Esophagus squamous epithelium (tissue), 5 donors: Measurements from ENCODE around the gene RPS6KB2. TPM values are rescaled to one million over a fixed set of nuclear protein-coding genes. Genes with fewer than 3 reads are reported as not detected.

Source experiments
- DNase-seq: peaks from one replicate; lab custom pipeline; 2025; lab: John Stamatoyannopoulos, UW
- H3K27ac ChIP-seq, 4 donors: fragments of 200-600 bp; sonication (generic); one replicate each; pipeline ENCODE4 v1.5.1; 2016 to 2019; ENCODE audit warnings: mild to moderate bottlenecking in 1 of 4
- H3K27me3 ChIP-seq, 4 donors: fragments of 200-600 bp; sonication (generic); 1 replicate in 3 of 4; 2 replicates in 1 of 4; pipeline versions ENCODE4 v1.5.1 to v1.6.0; 2017 to 2021; ENCODE audit warnings: antibody characterized with exemption in 1 of 4
- H3K36me3 ChIP-seq, 3 donors: fragments of 200-600 bp; sonication (generic); one replicate each; pipeline ENCODE4 v1.5.1; 2016 to 2019
- H3K4me1 ChIP-seq, 3 donors: fragments of 200-600 bp; sonication (generic); one replicate each; pipeline ENCODE4 v1.5.1; 2017 to 2019
- H3K4me3 ChIP-seq, 4 donors: fragments of 200-600 bp; sonication (generic); 1 replicate in 3 of 4; 2 replicates in 1 of 4; pipeline ENCODE4 v1.5.1; 2016 to 2019; ENCODE audit warnings: mild to moderate bottlenecking in 2 of 4, moderate library complexity in 1 of 4
- H3K9me3 ChIP-seq, 3 donors: fragments of 200-600 bp; sonication (generic); one replicate each; pipeline ENCODE4 v1.5.1; 2016 to 2019
- POLR2A ChIP-seq, 4 donors: fragments of 450-650 bp; IDR thresholded peaks; one replicate each; pipeline ENCODE4 v1.6.1; 2017; ENCODE audit warnings: antibody characterized with exemption in 4 of 4, mild to moderate bottlenecking in 4 of 4, moderate library complexity in 3 of 4
- WGBS, 2 donors: methylation state at CpG; one replicate each; pipeline ENCODE4 v1.1.5; 2018; 5-methylcytosine and 5-hydroxymethylcytosine counted together
- intact Hi-C: fragments of 100-400 bp; cut with DNase I; formaldehyde crosslinking; loops from one replicate; pipeline ENCODE4 v1.15.0; 2022
- total RNA-seq, 4 donors: library from RNA; depleted of rRNA; stranded (reverse); fragments of >200 nt; gene quantifications; one replicate each; pipeline ENCODE4 v1.1.0, GENCODE V29; 2016
- TF ChIP-seq, protein P1 (sequence below), 6 experiments: fragments of 450-650 bp in 4 of 6; fragments of 200-600 bp in 2 of 6; sonication (generic) in 2 of 6; IDR thresholded peaks; one replicate each; pipeline ENCODE4 v1.5.1; 2016 to 2019; ENCODE audit warnings: antibody characterized with exemption in 6 of 6, mild to moderate bottlenecking in 4 of 6, moderate library complexity in 4 of 6
- donor health status: DM: yes; HTN: yes; CAD: no.

RPS6KB2 gene
- total RNA-seq, 4 donors from 2014 or later, result 67.5 to 121 (median 113) TPM

DNA sequence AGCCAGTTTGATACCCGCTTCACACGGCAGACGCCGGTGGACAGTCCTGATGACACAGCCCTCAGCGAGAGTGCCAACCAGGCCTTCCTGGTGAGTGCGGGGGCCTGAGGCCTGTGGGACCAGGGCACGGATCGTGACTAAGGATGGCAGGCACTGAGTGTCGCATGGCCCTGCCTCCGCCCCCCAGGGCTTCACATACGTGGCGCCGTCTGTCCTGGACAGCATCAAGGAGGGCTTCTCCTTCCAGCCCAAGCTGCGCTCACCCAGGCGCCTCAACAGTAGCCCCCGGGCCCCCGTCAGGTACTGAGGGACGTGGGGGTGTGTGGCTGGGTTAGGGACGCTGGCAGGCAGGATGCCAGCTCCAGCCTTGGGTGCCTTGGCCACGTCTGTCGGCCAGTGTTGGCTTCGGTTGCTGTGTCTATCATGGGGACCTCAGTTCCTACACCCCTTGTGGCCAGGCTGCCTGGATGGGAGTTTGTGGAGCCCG is 6.1 kb downstream of the RPS6KB2 start:
- DNase-seq, result no peak
- Histone ChIP-seq H3K9me3 (no peaks in the 10 kb centered on the region), H3K36me3 (peaks cover 44 to 97% (median 51%) of the 10 kb centered on the region in 3 donors), H3K4me3 (no peak overlapping the region), H3K27ac (peak overlapping the region in 3 of 4 donors; percentile 40 to 79 (median 71)), H3K27me3 (no peaks in the 10 kb centered on the region), H3K4me1 (peaks cover 33 to 85% (median 39%) of the 10 kb centered on the region in 3 donors)
- 67 to 82% methylated on average over 9 to 10 of the region's 23 CpGs for WGBS, 2 donors
- intact Hi-C loops, result no loop called here
- TF ChIP-seq, protein P1, sequence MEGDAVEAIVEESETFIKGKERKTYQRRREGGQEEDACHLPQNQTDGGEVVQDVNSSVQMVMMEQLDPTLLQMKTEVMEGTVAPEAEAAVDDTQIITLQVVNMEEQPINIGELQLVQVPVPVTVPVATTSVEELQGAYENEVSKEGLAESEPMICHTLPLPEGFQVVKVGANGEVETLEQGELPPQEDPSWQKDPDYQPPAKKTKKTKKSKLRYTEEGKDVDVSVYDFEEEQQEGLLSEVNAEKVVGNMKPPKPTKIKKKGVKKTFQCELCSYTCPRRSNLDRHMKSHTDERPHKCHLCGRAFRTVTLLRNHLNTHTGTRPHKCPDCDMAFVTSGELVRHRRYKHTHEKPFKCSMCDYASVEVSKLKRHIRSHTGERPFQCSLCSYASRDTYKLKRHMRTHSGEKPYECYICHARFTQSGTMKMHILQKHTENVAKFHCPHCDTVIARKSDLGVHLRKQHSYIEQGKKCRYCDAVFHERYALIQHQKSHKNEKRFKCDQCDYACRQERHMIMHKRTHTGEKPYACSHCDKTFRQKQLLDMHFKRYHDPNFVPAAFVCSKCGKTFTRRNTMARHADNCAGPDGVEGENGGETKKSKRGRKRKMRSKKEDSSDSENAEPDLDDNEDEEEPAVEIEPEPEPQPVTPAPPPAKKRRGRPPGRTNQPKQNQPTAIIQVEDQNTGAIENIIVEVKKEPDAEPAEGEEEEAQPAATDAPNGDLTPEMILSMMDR (IDR thresholded peaks at IDR 0.05), result no peak
- TF ChIP-seq POLR2A (IDR thresholded peaks at IDR 0.05), result no peak

DNA sequence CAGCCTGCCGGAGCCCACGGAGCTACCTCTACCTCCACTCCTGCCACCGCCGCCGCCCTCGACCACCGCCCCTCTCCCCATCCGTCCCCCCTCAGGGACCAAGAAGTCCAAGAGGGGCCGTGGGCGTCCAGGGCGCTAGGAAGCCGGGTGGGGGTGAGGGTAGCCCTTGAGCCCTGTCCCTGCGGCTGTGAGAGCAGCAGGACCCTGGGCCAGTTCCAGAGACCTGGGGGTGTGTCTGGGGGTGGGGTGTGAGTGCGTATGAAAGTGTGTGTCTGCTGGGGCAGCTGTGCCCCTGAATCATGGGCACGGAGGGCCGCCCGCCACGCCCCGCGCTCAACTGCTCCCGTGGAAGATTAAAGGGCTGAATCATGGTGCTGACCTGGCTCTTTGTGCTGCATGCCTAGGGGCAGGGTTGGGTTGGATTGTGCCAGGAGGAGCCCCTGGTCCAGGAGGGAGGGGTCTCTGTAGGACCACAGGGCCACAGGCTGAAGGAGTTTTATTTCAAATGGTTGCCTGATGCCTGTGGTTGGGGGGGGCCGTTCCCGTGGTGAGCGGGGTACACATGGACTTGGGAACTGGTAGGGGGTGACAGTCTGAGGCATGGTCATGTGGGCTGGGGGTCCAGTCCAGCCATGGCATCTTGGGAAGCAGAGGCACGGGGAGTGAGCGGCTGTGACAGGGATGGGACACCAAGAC is 6.9 kb downstream of the RPS6KB2 start:
- Histone ChIP-seq H3K36me3 (peaks cover 44 to 98% (median 51%) of the 10 kb centered on the region in 3 donors), H3K4me3 (peak overlapping the region in 2 of 4 donors; percentile 41 to 58), H3K27me3 (no peaks in the 10 kb centered on the region), H3K9me3 (no peaks in the 10 kb centered on the region), H3K4me1 (peaks cover 33 to 85% (median 41%) of the 10 kb centered on the region in 3 donors), H3K27ac (peak overlapping the region; percentile 40 to 84 (median 75))
- intact Hi-C loops, result no loop called here
- 67 to 71% methylated on average over 4 to 8 of the region's 26 CpGs for WGBS, 2 donors
- TF ChIP-seq, protein P1 (IDR thresholded peaks at IDR 0.05), result no peak
- TF ChIP-seq POLR2A (IDR thresholded peaks at IDR 0.05), result no peak
- no peak for DNase-seq

DNA sequence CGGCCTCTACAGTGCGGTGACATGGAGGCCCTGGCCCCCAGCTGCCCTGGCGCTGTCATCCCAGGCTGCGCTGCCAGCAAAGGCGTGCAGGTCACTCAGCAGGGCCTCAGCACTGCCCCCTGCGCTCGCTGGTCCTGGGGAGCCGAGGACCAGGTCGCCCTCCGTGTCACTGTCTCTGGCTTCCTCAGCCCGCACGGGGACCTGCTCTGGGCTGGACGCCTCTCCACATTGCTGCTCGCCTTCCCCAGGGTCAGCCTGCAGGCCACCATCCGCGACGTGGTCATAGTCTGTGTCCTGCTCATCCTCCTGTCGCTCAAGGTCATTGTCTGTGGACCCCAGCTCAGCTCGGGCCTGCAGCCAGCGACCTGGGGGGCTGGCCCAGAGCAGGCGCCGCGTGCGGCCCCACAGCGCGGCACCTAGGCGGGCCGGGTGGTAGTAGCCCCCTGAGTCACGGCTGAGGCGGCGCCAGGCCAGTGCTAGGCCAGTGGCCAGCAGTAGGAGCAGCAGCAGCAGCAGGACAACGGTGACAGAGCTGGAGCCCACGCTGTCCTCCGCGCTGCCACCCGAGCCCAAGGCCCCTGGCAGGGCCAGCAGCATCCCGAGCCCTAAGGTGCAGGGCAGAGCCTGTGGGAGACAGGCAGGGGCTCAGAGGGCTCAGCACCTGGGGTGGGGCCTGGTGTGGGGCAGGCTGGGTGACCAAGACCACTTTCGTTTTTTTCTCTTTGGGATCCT is 7.6 kb downstream of the RPS6KB2 start:
- WGBS, 2 donors, result 68 to 96% methylated on average over 5 to 15 of the region's 38 CpGs
- Histone ChIP-seq H3K4me3 (peak overlapping the region in 3 of 4 donors; percentile 39 to 58 (median 41)), H3K27me3 (no peaks in the 10 kb centered on the region), H3K36me3 (peaks cover 45 to 98% (median 57%) of the 10 kb centered on the region in 3 donors), H3K9me3 (no peaks in the 10 kb centered on the region), H3K4me1 (peaks cover 38 to 87% (median 45%) of the 10 kb centered on the region in 3 donors), H3K27ac (peak overlapping the region; percentile 40 to 84 (median 75))
- intact Hi-C loops, result no loop called here
- TF ChIP-seq POLR2A (IDR thresholded peaks at IDR 0.05), result no peak
- TF ChIP-seq, protein P1 (IDR thresholded peaks at IDR 0.05), result no peak
- no peak for DNase-seq

DNA sequence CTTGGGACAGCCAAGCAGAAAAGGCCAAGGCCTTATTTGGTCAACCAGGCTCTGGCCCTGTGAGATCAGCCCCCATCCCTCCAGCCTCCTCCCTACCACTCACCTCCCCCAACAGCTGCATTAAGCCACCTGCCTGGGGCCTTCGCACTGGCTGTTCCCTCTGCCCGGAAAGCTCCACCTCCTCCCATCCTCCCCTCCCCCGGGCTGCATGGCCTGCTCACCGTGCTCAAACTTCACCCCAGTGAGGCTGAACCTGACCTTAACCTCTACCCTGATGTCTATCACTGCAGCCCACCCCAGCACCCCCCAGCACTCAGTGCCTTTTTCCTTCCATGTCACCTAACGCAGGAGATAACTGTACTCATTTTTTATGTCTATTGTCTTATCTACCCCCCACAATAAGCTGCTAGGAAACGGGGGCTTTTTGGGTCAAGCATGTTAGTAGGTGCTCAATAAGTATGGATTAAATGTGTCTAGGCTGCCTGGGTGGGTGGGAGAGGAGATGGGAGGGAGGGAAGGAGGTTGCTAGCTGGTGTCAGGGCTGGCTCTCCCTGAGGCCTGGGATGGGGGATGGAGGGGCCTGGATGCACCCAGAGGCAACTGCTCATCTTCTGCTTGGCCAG is 8.3 kb downstream of the RPS6KB2 start:
- Histone ChIP-seq H3K4me1 (peaks cover 42 to 87% (median 49%) of the 10 kb centered on the region in 3 donors), H3K4me3 (peak overlapping the region in 3 of 4 donors; percentile 39 to 58 (median 41)), H3K27me3 (no peaks in the 10 kb centered on the region), H3K27ac (peak overlapping the region; percentile 40 to 84 (median 64)), H3K36me3 (peaks cover 48 to 98% (median 61%) of the 10 kb centered on the region in 3 donors), H3K9me3 (no peaks in the 10 kb centered on the region)
- DNase-seq, result no peak
- intact Hi-C loops, result no loop called here
- TF ChIP-seq, protein P1 (IDR thresholded peaks at IDR 0.05), result no peak
- no peak for TF ChIP-seq POLR2A (IDR thresholded peaks at IDR 0.05)
- WGBS, 2 donors, result 41 to 42% methylated on average over 6 of the region's 6 CpGs
